Astrocyte (in vitro differentiated cells and primary cell): ENCODE measurements around the gene SAPCD2.

Source experiments
- EZH2 ChIP-seq: IDR thresholded peaks from 2 replicates; pipeline ENCODE4 v1.6.1; 2012; ENCODE audit warnings: mild to moderate bottlenecking, low read length, inconsistent platforms; ENCODE audit not compliant: insufficient read depth
- TF ChIP-seq, protein P1 (sequence below): IDR thresholded peaks from 2 replicates; pipeline ENCODE4 v1.5.1; 2011; ENCODE audit warnings: low read depth, mild to moderate bottlenecking, inconsistent platforms, low read length, moderate library complexity; ENCODE audit not compliant: insufficient read depth

DNA sequence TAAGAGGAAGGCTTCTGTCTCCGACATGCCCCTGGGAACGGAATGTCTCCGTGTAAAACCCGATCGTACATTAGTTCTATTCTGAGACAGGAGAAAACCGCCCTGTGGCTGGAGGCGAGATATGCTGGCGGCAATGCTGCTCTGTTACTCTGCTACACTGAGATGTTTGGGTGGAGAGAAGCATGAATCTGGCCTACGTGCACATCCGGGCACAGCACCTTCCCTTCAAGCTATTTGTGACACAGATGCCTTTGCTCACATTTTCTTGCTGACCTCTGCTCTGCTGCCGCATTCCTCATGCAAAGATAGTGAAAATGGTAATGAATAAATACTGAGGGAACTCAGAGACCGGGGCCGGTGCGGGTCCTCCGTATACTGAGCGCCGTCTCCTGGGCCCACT lies 46.4 kb upstream of the SAPCD2 start:
- TF ChIP-seq, protein P1, sequence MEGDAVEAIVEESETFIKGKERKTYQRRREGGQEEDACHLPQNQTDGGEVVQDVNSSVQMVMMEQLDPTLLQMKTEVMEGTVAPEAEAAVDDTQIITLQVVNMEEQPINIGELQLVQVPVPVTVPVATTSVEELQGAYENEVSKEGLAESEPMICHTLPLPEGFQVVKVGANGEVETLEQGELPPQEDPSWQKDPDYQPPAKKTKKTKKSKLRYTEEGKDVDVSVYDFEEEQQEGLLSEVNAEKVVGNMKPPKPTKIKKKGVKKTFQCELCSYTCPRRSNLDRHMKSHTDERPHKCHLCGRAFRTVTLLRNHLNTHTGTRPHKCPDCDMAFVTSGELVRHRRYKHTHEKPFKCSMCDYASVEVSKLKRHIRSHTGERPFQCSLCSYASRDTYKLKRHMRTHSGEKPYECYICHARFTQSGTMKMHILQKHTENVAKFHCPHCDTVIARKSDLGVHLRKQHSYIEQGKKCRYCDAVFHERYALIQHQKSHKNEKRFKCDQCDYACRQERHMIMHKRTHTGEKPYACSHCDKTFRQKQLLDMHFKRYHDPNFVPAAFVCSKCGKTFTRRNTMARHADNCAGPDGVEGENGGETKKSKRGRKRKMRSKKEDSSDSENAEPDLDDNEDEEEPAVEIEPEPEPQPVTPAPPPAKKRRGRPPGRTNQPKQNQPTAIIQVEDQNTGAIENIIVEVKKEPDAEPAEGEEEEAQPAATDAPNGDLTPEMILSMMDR = no peak
- no peak for TF ChIP-seq EZH2
